CD14-positive monocyte (primary cell): Measurements from ENCODE around the gene ZNF416. TPM values are rescaled to one million over a fixed set of nuclear protein-coding genes. Genes with fewer than 3 reads are reported as not detected.

Source experiments
- DNase-seq, 3 donors: peaks; one replicate each; pipeline ENCODE4 v3.0.0-alpha.2; 2011 to 2022
- H2AFZ ChIP-seq: 2 replicates; pipeline ENCODE4 v1.6.0; 2012; ENCODE audit warnings: mild to moderate bottlenecking, low read depth, low read length, inconsistent platforms; ENCODE audit not compliant: insufficient read depth, poor library complexity, severe bottlenecking
- H3K27ac ChIP-seq, 2 donors: 1 replicate in 1 of 2; 2 replicates in 1 of 2; pipeline ENCODE4 v1.5.1; 2012 to 2013; ENCODE audit warnings: low read length in 2 of 2, control low read depth in 1 of 2, inconsistent platforms in 1 of 2, low read depth in 1 of 2, mild to moderate bottlenecking in 1 of 2
- H3K27me3 ChIP-seq, 2 donors: one replicate each; pipeline versions ENCODE4 v1.6.0 to v1.6.1; 2011 to 2013; ENCODE audit warnings: low read length in 2 of 2; ENCODE audit not compliant: control insufficient read depth in 2 of 2, insufficient read depth in 2 of 2
- H3K36me3 ChIP-seq, 2 donors: replicated peaks in 1 of 2; 1 replicate in 1 of 2; 2 replicates in 1 of 2; pipeline versions ENCODE4 v1.5.1 to v1.6.1; 2012 to 2013; ENCODE audit warnings: low read length in 2 of 2, control low read depth in 1 of 2, inconsistent platforms in 1 of 2, mild to moderate bottlenecking in 1 of 2; ENCODE audit not compliant: insufficient read depth in 2 of 2, control insufficient read depth in 1 of 2
- H3K4me1 ChIP-seq, 2 donors: 1 replicate in 1 of 2; 2 replicates in 1 of 2; pipeline versions ENCODE4 v1.5.1 to v1.6.1; 2012 to 2013; ENCODE audit warnings: low read length in 2 of 2, control low read depth in 1 of 2, inconsistent platforms in 1 of 2, mild to moderate bottlenecking in 1 of 2, moderate library complexity in 1 of 2; ENCODE audit not compliant: insufficient read depth in 2 of 2, control insufficient read depth in 1 of 2
- H3K4me2 ChIP-seq: replicated peaks from 2 replicates; pipeline ENCODE3; 2012; ENCODE audit warnings: low read length, moderate library complexity, mild to moderate bottlenecking; ENCODE audit not compliant: poor library complexity, severe bottlenecking; ENCODE audit errors: extremely low read depth
- H3K4me3 ChIP-seq, 3 experiments: fragments of 200-600 bp in 1 of 3; sonication (generic) in 1 of 3; replicated peaks in 1 of 3; 1 replicate in 2 of 3; 2 replicates in 1 of 3; pipeline ENCODE4 v1.5.1; 2011 to 2013; ENCODE audit warnings: low read length in 3 of 3, mild to moderate bottlenecking in 3 of 3, control low read depth in 2 of 3, low read depth in 2 of 3, inconsistent platforms in 1 of 3, moderate library complexity in 1 of 3
- H3K79me2 ChIP-seq: 2 replicates; pipeline ENCODE4 v1.6.0; 2012; ENCODE audit warnings: mild to moderate bottlenecking, control low read depth, inconsistent platforms, low read length, moderate library complexity; ENCODE audit not compliant: insufficient read depth
- H3K9ac ChIP-seq: 2 replicates; pipeline ENCODE4 v1.6.0; 2017; ENCODE audit warnings: low read length, mild to moderate bottlenecking; ENCODE audit not compliant: insufficient read depth, poor library complexity, severe bottlenecking
- H3K9me3 ChIP-seq, 2 donors: replicated peaks in 1 of 2; 1 replicate in 1 of 2; 2 replicates in 1 of 2; pipeline versions ENCODE4 v1.5.1 to v1.6.1; 2012 to 2013; ENCODE audit warnings: low read length in 2 of 2, control low read depth in 1 of 2; ENCODE audit not compliant: control insufficient read depth in 1 of 2, insufficient read depth in 1 of 2
- H4K20me1 ChIP-seq: 2 replicates; pipeline ENCODE4 v1.6.0; 2012; ENCODE audit warnings: mild to moderate bottlenecking, low read length, control low read depth, moderate library complexity; ENCODE audit not compliant: insufficient read depth
- H3K27ac Mint-ChIP-seq, 7 donors: one replicate each; pipeline ENCODE4 v1.8.0; 2020; ENCODE audit warnings: mild to moderate bottlenecking in 7 of 7, mixed read lengths in 7 of 7, moderate library complexity in 6 of 7, inconsistent platforms in 2 of 7
- H3K27me3 Mint-ChIP-seq, 3 donors: one replicate each; pipeline ENCODE4 v1.8.0; 2021 to 2022; ENCODE audit warnings: low read depth in 3 of 3, mild to moderate bottlenecking in 3 of 3, mixed read lengths in 3 of 3, moderate library complexity in 3 of 3, inconsistent platforms in 1 of 3
- H3K36me3 Mint-ChIP-seq, 2 donors: one replicate each; pipeline ENCODE4 v1.8.0; 2020; ENCODE audit warnings: mixed read lengths in 2 of 2, inconsistent platforms in 1 of 2, mild to moderate bottlenecking in 1 of 2
- H3K4me1 Mint-ChIP-seq: one replicate; pipeline ENCODE4 v1.8.0; 2020; ENCODE audit warnings: mild to moderate bottlenecking, mixed read lengths
- H3K4me3 Mint-ChIP-seq, 2 donors: one replicate each; pipeline ENCODE4 v1.8.0; 2020; ENCODE audit warnings: mild to moderate bottlenecking in 2 of 2, mixed read lengths in 2 of 2, moderate library complexity in 1 of 2
- H3K9me3 Mint-ChIP-seq, 7 donors: one replicate each; pipeline ENCODE4 v1.8.0; 2020 to 2022; ENCODE audit warnings: mixed read lengths in 7 of 7, mild to moderate bottlenecking in 6 of 7, moderate library complexity in 6 of 7, inconsistent platforms in 2 of 7
- CTCF ChIP-seq: fragments of 200-600 bp; IDR thresholded peaks from one replicate; pipeline ENCODE4 v1.8.0; 2022; ENCODE audit warnings: antibody characterized with exemption, mild to moderate bottlenecking
- WGBS: methylation state at CpG from one replicate; pipeline ENCODE4 v1.1.5; 2013; ENCODE audit warnings: missing lambda C conversion rate; ENCODE audit not compliant: insufficient coverage; 5-methylcytosine and 5-hydroxymethylcytosine counted together
- intact Hi-C, 2 donors: fragments of 100-400 bp; cut with micrococcal nuclease; formaldehyde crosslinking; loops; one replicate each; pipeline versions ENCODE4 v1.15.0 to v1.15.1; 2023
- polyA plus RNA-seq, 3 donors: library from polyadenylated mRNA; depleted of rRNA in 1 of 3; unstranded in 2 of 3; stranded (reverse) in 1 of 3; fragments of 300-500 nt in 2 of 3; fragments of >200 nt in 1 of 3; fragmentation: Illumina TruSeq in 2 of 3; gene quantifications; 1 replicate in 2 of 3; 2 replicates in 1 of 3; pipeline ENCODE4 v1.2.3, GENCODE V29; 2012 to 2021

Gene ZNF416
- polyA plus RNA-seq, 3 donors, result 0.48 to 2.1 (median 1.4) TPM

DNA sequence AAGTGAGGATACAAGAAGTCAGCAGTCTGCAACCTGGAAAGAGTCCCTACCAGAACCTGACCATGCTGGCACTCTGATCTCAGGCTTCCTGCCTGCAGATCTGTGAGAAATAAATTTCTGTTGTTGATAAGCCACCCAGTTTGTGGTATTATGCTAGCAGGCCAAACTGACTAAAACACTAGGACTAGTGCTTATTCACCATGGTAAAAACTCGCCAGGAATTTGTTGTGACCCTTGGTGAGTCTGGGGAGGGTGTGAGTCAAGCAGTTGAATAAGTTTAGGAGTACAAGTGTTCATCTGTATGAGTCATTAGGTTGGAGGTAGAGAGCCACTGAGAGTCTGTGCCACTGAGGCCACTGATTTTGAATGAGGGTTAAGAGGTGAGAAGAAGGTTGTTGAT lies 8.8 kb upstream of the ZNF416 start:
- peaks cover 0 to 2% (median 0%) of the 10 kb centered on the region in 3 donors for H3K27me3 Mint-ChIP-seq
- peaks cover 47 to 53% of the 10 kb centered on the region in 2 donors for H3K36me3 Mint-ChIP-seq
- H3K27ac Mint-ChIP-seq, result no peak overlapping the region
- intact Hi-C loops, result no loop called here
- DNase-seq, result no peak
- H3K9me3 ChIP-seq, result peaks cover 84 to 93% of the 10 kb centered on the region in 2 donors
- H3K36me3 ChIP-seq, result peaks cover 11 to 57% of the 10 kb centered on the region in 2 donors
- WGBS, result 92% methylated on average over 1 of the region's 1 CpG
- no peaks in the 10 kb centered on the region for H3K79me2 ChIP-seq
- peak overlapping the region in 1 of 3 experiments; percentile 22 for H3K4me3 ChIP-seq
- no peak overlapping the region for H3K4me3 Mint-ChIP-seq
- H2AFZ ChIP-seq, result no peak overlapping the region
- H3K27ac ChIP-seq, result no peak overlapping the region
- TF ChIP-seq CTCF, result no peak
- no peaks in the 10 kb centered on the region for H3K27me3 ChIP-seq
- H3K4me1 ChIP-seq, result peaks cover 15 to 16% of the 10 kb centered on the region in 2 donors
- H3K9me3 Mint-ChIP-seq, result peaks cover 65 to 99% (median 98%) of the 10 kb centered on the region in 7 donors
- H3K9ac ChIP-seq, result no peak overlapping the region
- H3K4me2 ChIP-seq, result no peak overlapping the region
- H3K4me1 Mint-ChIP-seq, result peaks cover 11% of the 10 kb centered on the region
- H4K20me1 ChIP-seq, result no peaks in the 10 kb centered on the region

DNA sequence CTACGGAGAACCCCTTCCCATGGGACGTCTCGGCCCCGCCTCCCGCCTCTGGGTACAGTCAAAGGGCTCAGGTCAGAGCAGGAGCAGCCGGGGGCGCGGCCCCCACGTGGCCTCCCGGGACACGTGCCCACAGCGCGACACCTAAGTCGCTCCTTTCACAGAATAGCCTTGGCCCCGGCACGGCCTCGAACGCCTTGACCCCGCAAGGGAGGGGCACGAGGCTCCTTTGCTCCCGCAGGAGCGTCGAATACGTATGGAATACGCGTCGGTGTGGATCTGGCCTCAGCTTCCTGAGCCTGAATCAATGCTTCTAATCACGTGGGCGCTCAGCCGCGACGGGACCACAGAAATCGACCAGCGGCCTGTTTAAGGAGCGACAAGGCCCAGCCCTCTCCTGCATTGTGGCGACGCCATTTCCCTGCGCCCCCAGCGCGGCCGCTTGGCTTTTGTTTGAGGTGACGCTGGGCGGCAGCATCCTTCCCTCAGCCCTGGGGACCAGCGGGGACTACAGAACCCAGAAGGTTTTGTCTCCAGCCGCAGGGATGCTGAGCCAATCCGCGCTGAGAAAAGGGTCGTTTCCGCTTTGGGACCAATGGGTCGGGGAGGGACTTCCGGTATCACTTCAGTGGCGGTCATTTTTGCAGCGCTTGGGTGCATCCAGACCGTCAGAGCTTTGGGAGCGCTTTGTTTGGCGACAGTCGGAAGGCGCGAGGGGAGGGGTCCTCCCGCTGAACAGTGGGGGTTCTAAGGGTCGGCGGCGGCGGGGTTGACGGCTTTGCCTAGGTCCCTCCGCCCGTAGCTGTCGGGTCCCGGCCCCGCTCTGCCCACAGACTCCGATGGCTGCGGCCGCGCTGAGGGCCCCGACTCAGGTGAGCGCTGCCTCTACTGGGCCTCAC lies 5.1 kb upstream of the ZNF416 start, which contains the start of gene ZIK1:
Gene ZIK1, plus strand, starts transcription at position 625 of the 896 bp plus-strand sequence. Its CDS starts 212 bp downstream, at position 837.
- H3K4me1 Mint-ChIP-seq, result peaks cover 14% of the 10 kb centered on the region
- H3K4me3 Mint-ChIP-seq, result peak within 1 kb of the TSS; percentile 91 to 95
- peaks cover 62 to 92% (median 90%) of the 10 kb centered on the region in 7 donors for H3K9me3 Mint-ChIP-seq
- intact Hi-C loops, result loop anchor here in 1 of 2 donors (5.0 kb wide), 1 partner anchor 99 kb away; the partner anchor contains the start of gene ZNF551
- H3K27ac ChIP-seq, result no peak within 1 kb of the TSS
- H3K27me3 ChIP-seq, result no peaks in the 10 kb centered on the region
- peak within 1 kb of the TSS in 5 of 7 donors; percentile 9 to 64 (median 58) for H3K27ac Mint-ChIP-seq
- H3K4me3 ChIP-seq, result peak within 1 kb of the TSS; percentile 43 to 76 (median 45)
- H3K36me3 Mint-ChIP-seq, result peaks cover 29 to 36% of the 10 kb centered on the region in 2 donors
- H3K79me2 ChIP-seq, result no peaks in the 10 kb centered on the region
- H2AFZ ChIP-seq, result peak within 1 kb of the TSS; percentile 89
- DNase-seq, result peak; percentile 82 to 86 (median 84)
- peaks cover 0 to 27% of the 10 kb centered on the region in 2 donors for H3K36me3 ChIP-seq
- WGBS, result 5% methylated on average over 71 of the region's 76 CpGs
- H3K27me3 Mint-ChIP-seq, result peaks cover 0 to 4% (median 2%) of the 10 kb centered on the region in 3 donors
- no peak for TF ChIP-seq CTCF
- no peak within 1 kb of the TSS for H3K9ac ChIP-seq
- H4K20me1 ChIP-seq, result no peaks in the 10 kb centered on the region
- H3K4me1 ChIP-seq, result peaks cover 15 to 23% of the 10 kb centered on the region in 2 donors
- peaks cover 73 to 75% of the 10 kb centered on the region in 2 donors for H3K9me3 ChIP-seq
- H3K4me2 ChIP-seq, result peak within 1 kb of the TSS; percentile 71
